Measurements from ENCODE around the gene GRK6. TPM values are rescaled to one million over a fixed set of nuclear protein-coding genes. Genes with fewer than 3 reads are reported as not detected.

Gene GRK6
- total RNA-seq, result 24.2 and 26.4 TPM in 2 replicates

- H3K4me3 ChIP-seq (ENCODE audit: low read depth, low read length), result peak within 1 kb of the TSS; percentile 72
- DNase-seq (ENCODE audit: low read depth), result peak; percentile 51
- no peak for TF ChIP-seq CTCF (IDR thresholded peaks at IDR 0.05; ENCODE audit: insufficient read depth, low read depth, low read length)
Observed at GRCh38 chr5:177426566-177427210, at the start of gene GRK6. Gene GRK6 (plus strand): TSS chr5:177426676. CDS start chr5:177426846, 170 bp downstream.

GRCh38 chr5:177377851-177378776 lies 48.4 kb upstream of the GRK6 start:
- no peak overlapping the region for H3K4me3 ChIP-seq (ENCODE audit: low read depth, low read length)
- DNase-seq (ENCODE audit: low read depth), result no peak

GRCh38 chr5:177378884-177379883 lies 47.3 kb upstream of the GRK6 start:
- DNase-seq (ENCODE audit: low read depth), result peak; percentile 78

More at GRCh38 chr5:177377851-177378776, 48.4 kb upstream of the GRK6 start:
- TF ChIP-seq CTCF (IDR thresholded peaks at IDR 0.05; ENCODE audit: insufficient read depth, low read depth, low read length), result no peak

GRCh38 chr5:177380805-177381126 lies 45.7 kb upstream of the GRK6 start:
- TF ChIP-seq CTCF (IDR thresholded peaks at IDR 0.05; ENCODE audit: insufficient read depth, low read depth, low read length), result no peak
- DNase-seq (ENCODE audit: low read depth), result no peak
- no peak overlapping the region for H3K4me3 ChIP-seq (ENCODE audit: low read depth, low read length)

More at GRCh38 chr5:177378884-177379883, 47.3 kb upstream of the GRK6 start:
- TF ChIP-seq CTCF (IDR thresholded peaks at IDR 0.05; ENCODE audit: insufficient read depth, low read depth, low read length), result no peak
- no peak overlapping the region for H3K4me3 ChIP-seq (ENCODE audit: low read depth, low read length)

GRCh38 chr5:177382423-177383029 lies 44.0 kb upstream of the GRK6 start:
- peak; percentile 36 for DNase-seq (ENCODE audit: low read depth)
- no peak overlapping the region for H3K4me3 ChIP-seq (ENCODE audit: low read depth, low read length)
- TF ChIP-seq CTCF (IDR thresholded peaks at IDR 0.05; ENCODE audit: insufficient read depth, low read depth, low read length), result peak; percentile 45

- no peak for DNase-seq (ENCODE audit: low read depth)
- TF ChIP-seq CTCF (IDR thresholded peaks at IDR 0.05; ENCODE audit: insufficient read depth, low read depth, low read length), result no peak
- H3K4me3 ChIP-seq (ENCODE audit: low read depth, low read length), result no peak overlapping the region
Observed at GRCh38 chr5:177383181-177383580, 43.3 kb upstream of the GRK6 start.

Measured in fibroblast of villous mesenchyme (primary cell).